CD4-positive, alpha-beta T cell (primary cell): ENCODE results near the gene CMTM1. TPM values are rescaled to one million over a fixed set of nuclear protein-coding genes. Genes with fewer than 3 reads are reported as not detected.
"Not testable (repeated sequence)": the region's sequence is repeated elsewhere in the genome, so short reads cannot be mapped to it uniquely, and the experiment has no call there.

ENCODE experiments used
- ATAC-seq: fragments of 200-7000 bp; cut with Tn5 transposase; one replicate; pipeline ENCODE4 v1.10.0; 2022; ENCODE audit warnings: mild to moderate bottlenecking; ENCODE audit not compliant: poor library complexity
- CTCF ChIA-PET: fragments of 350-600 bp; sonication (Branson Sonifier 250); formaldehyde crosslinking; loops from one replicate; lab custom pipeline; 2021; ENCODE audit warnings: antibody characterized with exemption, inconsistent platforms; lab: Charles Lee
- POLR2A ChIA-PET: fragments of 350-600 bp; sonication (Branson Sonifier 250); formaldehyde crosslinking; loops from one replicate; lab custom pipeline; 2021; ENCODE audit warnings: antibody characterized with exemption, inconsistent platforms; lab: Charles Lee
- DNase-seq, 14 experiments: peaks; one replicate each; pipeline ENCODE4 v3.0.0-alpha.2; 2013 to 2020; ENCODE audit warnings: mixed read lengths in 2 of 14
- H3K27ac ChIP-seq, 2 donors: one replicate each; pipeline versions ENCODE4 v1.5.1 to v1.7.0; 2013; ENCODE audit warnings: low read length in 2 of 2, low read depth in 1 of 2, mild to moderate bottlenecking in 1 of 2
- H3K27me3 ChIP-seq, 2 experiments: 1 replicate in 1 of 2; 2 replicates in 1 of 2; pipeline versions ENCODE4 v1.6.1 to v1.7.0; 2013; ENCODE audit warnings: low read length in 2 of 2, control low read depth in 1 of 2, mild to moderate bottlenecking in 1 of 2, moderate library complexity in 1 of 2; ENCODE audit not compliant: insufficient read depth in 2 of 2, control insufficient read depth in 1 of 2
- H3K36me3 ChIP-seq: one replicate; pipeline ENCODE4 v1.6.1; 2013; ENCODE audit warnings: low read length, control low read depth; ENCODE audit not compliant: insufficient read depth
- H3K4me1 ChIP-seq: one replicate; pipeline ENCODE4 v1.6.1; 2013; ENCODE audit warnings: low read length, control low read depth; ENCODE audit not compliant: insufficient read depth
- H3K4me3 ChIP-seq: one replicate; pipeline ENCODE4 v1.5.1; 2013; ENCODE audit warnings: mild to moderate bottlenecking, low read length, moderate library complexity
- H3K9me3 ChIP-seq, 2 experiments: 1 replicate in 1 of 2; 2 replicates in 1 of 2; pipeline versions ENCODE4 v1.6.1 to v1.7.0; 2013; ENCODE audit warnings: low read length in 2 of 2, mild to moderate bottlenecking in 2 of 2, control low read depth in 1 of 2, moderate library complexity in 1 of 2; ENCODE audit not compliant: control insufficient read depth in 1 of 2, insufficient read depth in 1 of 2
- H3K27ac Mint-ChIP-seq: one replicate; pipeline ENCODE4 v1.8.0; 2020; ENCODE audit warnings: mixed read lengths
- H3K27me3 Mint-ChIP-seq: one replicate; pipeline ENCODE4 v1.8.0; 2021; ENCODE audit warnings: mixed read lengths
- H3K36me3 Mint-ChIP-seq: one replicate; pipeline ENCODE4 v1.8.0; 2021; ENCODE audit warnings: low read depth, mixed read lengths
- H3K4me1 Mint-ChIP-seq: one replicate; pipeline ENCODE4 v1.8.0; 2021; ENCODE audit warnings: low read depth, mixed read lengths
- H3K4me3 Mint-ChIP-seq: one replicate; pipeline ENCODE4 v1.8.0; 2020; ENCODE audit warnings: mild to moderate bottlenecking, mixed read lengths
- H3K9me3 Mint-ChIP-seq: one replicate; pipeline ENCODE4 v1.8.0; 2020; ENCODE audit warnings: mixed read lengths
- intact Hi-C, 2 experiments: fragments of 100-400 bp; cut with DNase I in 1 of 2; cut with micrococcal nuclease in 1 of 2; formaldehyde crosslinking; loops; one replicate each; pipeline versions ENCODE4 v1.15.1 to v1.9.0; 2023 to 2025; cut with DNase I, micrococcal nuclease
- total RNA-seq, 174 experiments: library from RNA in 2 of 174; stranded (reverse) in 2 of 174; gene quantifications; one replicate each; pipeline ENCODE4 v1.2.3 and lab custom pipeline; 2021 to 2026
- TF ChIP-seq, protein P1 (sequence below): fragments of 200-600 bp; IDR thresholded peaks from one replicate; pipeline ENCODE4 v1.8.0; 2022; ENCODE audit warnings: antibody characterized with exemption, mild to moderate bottlenecking

The CMTM1 gene
- total RNA-seq, 2 experiments from 2014 or later: 0.66 to 1.1 TPM

DNA sequence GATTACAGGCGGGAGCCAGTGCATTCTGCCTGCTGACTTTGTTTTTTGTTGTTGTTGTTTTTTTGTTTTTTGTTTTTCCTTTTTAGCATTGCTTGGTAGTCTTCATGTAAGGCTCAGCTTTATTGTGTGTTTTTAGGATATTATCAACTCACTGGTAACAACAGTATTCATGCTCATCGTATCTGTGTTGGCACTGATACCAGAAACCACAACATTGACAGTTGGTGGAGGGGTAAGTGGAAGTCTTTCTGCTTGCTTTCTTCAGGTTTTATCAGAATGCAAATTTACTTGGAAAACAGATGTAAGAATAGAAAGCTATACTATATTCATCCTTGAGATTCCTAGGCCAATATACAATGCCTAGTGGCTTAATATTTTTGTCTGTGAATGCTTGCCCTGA, 3.3 kb upstream of the CMTM1 start:
- Mint-ChIP-seq H3K4me3 (no peak overlapping the region), H3K4me1 (peaks cover 60% of the 10 kb centered on the region), H3K9me3 (no peaks in the 10 kb centered on the region), H3K36me3 (peaks cover 85% of the 10 kb centered on the region), H3K27ac (peak overlapping the region; percentile 49), H3K27me3 (no peaks in the 10 kb centered on the region)
- intact Hi-C loops: loop anchor here (1.0 to 5.0 kb wide), 9 partner anchors 26 to 309 kb away; partner anchors contain the start of genes CMTM3 (in 2 of the 2) and CMTM4 (in 1 of the 2)
- no peak for DNase-seq
- TF ChIP-seq, protein P1, sequence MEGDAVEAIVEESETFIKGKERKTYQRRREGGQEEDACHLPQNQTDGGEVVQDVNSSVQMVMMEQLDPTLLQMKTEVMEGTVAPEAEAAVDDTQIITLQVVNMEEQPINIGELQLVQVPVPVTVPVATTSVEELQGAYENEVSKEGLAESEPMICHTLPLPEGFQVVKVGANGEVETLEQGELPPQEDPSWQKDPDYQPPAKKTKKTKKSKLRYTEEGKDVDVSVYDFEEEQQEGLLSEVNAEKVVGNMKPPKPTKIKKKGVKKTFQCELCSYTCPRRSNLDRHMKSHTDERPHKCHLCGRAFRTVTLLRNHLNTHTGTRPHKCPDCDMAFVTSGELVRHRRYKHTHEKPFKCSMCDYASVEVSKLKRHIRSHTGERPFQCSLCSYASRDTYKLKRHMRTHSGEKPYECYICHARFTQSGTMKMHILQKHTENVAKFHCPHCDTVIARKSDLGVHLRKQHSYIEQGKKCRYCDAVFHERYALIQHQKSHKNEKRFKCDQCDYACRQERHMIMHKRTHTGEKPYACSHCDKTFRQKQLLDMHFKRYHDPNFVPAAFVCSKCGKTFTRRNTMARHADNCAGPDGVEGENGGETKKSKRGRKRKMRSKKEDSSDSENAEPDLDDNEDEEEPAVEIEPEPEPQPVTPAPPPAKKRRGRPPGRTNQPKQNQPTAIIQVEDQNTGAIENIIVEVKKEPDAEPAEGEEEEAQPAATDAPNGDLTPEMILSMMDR: no peak
- ATAC-seq: no peak
- no peak overlapping the region for H3K4me3 ChIP-seq
- peaks cover 35% of the 10 kb centered on the region for H3K4me1 ChIP-seq
- ChIA-PET POLR2A (interaction anchor here (0.9 to 4.6 kb wide), 9 partner anchors 11 to 157 kb away, joined by 3 to 43 read pairs (median 6); partner anchors contain the start of genes CKLF, CMTM2, CMTM3 and TK2), CTCF (interaction anchor here (0.9 to 3.6 kb wide), 16 partner anchors 8 to 189 kb away, joined by 3 to 32 read pairs (median 6); partner anchors contain the start of genes CKLF, CMTM2, DYNC1LI2 and TK2)
- H3K27ac ChIP-seq: no peak overlapping the region
- H3K9me3 ChIP-seq: peaks cover 0 to 3% of the 10 kb centered on the region in 2 experiments
- no peaks in the 10 kb centered on the region for H3K27me3 ChIP-seq
- H3K36me3 ChIP-seq: peaks cover 74% of the 10 kb centered on the region

DNA sequence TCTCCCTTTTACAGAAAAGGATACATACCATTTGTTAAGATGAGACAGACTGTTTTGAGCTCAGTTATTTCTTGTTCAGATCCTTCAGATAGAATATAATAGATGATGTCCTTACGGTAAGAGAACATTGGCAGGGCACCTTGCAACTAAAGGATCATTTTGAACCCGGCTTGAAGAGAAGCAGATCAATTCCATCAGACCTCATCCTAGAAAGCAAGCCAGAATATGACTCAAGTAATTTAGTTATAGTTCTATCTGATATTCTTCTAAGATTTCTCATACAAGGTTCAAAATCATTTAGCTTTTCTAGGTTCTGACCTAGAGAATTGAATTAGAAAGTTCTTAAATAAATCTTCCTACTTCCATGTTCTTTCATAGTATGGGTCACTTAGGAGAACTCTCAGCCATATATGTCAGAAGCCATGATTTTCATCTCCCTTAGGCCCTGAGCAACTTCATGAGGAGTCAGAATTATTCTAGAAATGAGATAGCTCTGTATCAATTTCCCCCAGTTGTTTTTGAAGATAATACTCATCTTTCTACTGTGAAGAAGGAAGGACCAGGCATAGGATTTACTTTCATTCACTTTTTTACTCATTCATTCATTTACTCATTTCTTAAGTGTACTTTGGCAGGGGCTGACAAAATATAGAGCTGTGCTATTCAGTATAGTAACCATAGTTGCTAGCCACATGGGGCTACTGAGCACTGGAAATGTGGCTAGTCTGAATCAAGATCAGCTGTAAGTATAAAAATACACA, 2.5 kb upstream of the CMTM1 start:
- no peaks in the 10 kb centered on the region for H3K27me3 ChIP-seq
- H3K4me3 ChIP-seq: no peak overlapping the region
- ChIA-PET POLR2A (interaction anchor here (0.9 to 4.6 kb wide), 7 partner anchors 12 to 157 kb away, joined by 3 to 43 read pairs (median 5); partner anchors contain the start of genes CKLF, CMTM3 and TK2), CTCF (interaction anchor here (0.8 to 3.6 kb wide), 11 partner anchors 9 to 304 kb away, joined by 3 to 32 read pairs (median 10); partner anchors contain the start of genes CKLF, CMTM2, DYNC1LI2 and TK2)
- no peak overlapping the region for H3K4me3 Mint-ChIP-seq
- peaks cover 34% of the 10 kb centered on the region for H3K4me1 ChIP-seq
- DNase-seq: no peak
- TF ChIP-seq, protein P1: no peak
- H3K4me1 Mint-ChIP-seq: peaks cover 52% of the 10 kb centered on the region
- H3K27me3 Mint-ChIP-seq: no peaks in the 10 kb centered on the region
- peak overlapping the region; percentile 49 for H3K27ac Mint-ChIP-seq
- H3K9me3 Mint-ChIP-seq: no peaks in the 10 kb centered on the region
- no peak for ATAC-seq
- intact Hi-C loops: loop anchor here (1.0 to 5.0 kb wide), 7 partner anchors 25 to 309 kb away; partner anchors contain the start of genes CMTM3 (in 1 of the 2) and CMTM4 (in 1 of the 2)
- no peak overlapping the region for H3K27ac ChIP-seq
- H3K9me3 ChIP-seq: peaks cover 0 to 3% of the 10 kb centered on the region in 2 experiments
- H3K36me3 Mint-ChIP-seq: peaks cover 78% of the 10 kb centered on the region
- peaks cover 67% of the 10 kb centered on the region for H3K36me3 ChIP-seq

DNA sequence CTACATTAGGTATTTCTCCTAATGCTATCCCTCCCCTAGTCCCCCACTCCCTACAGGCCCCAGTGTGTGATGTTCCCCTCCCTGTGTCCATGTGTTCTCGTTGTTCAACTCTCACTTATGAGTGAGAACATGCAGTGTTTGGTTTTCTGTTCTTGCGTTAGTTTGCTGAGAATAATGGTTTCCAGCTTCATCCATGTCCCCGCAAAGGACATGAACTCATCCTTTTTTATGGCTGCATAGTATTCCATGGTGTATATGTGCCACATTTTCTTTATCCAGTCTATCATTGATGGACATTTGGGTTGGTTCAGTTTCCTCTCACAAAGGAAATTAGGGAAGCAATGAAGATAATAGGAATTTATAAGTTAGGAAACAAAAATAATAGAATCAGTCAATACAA, 1.0 kb downstream of the CMTM1 start:
- CTCF ChIA-PET, H3K27ac Mint-ChIP-seq, H3K9me3 ChIP-seq, H3K27me3 ChIP-seq, H3K4me3 Mint-ChIP-seq, H3K27me3 Mint-ChIP-seq, H3K4me3 ChIP-seq, ATAC-seq, H3K4me1 ChIP-seq, H3K9me3 Mint-ChIP-seq, H3K27ac ChIP-seq, DNase-seq, POLR2A ChIA-PET, intact Hi-C loops: not testable (repeated sequence)
- H3K36me3 ChIP-seq: peaks cover 43% of the 10 kb centered on the region
- Mint-ChIP-seq H3K36me3 (peaks cover 49% of the 10 kb centered on the region), H3K4me1 (peaks cover 17% of the 10 kb centered on the region)
